Common myeloid progenitor, CD34-positive (primary cell): ENCODE results near the gene C11orf68.

ENCODE experiments used
- CTCF ChIA-PET: fragments of 350-600 bp; sonication (Branson Sonifier 250); formaldehyde crosslinking; loops from one replicate; lab custom pipeline; 2021; ENCODE audit warnings: antibody characterized with exemption; lab: Charles Lee
- POLR2A ChIA-PET: fragments of 350-600 bp; sonication (Branson Sonifier 250); formaldehyde crosslinking; loops from one replicate; lab custom pipeline; 2021; ENCODE audit warnings: antibody characterized with exemption; lab: Charles Lee
- DNase-seq, 3 donors: peaks; one replicate each; pipeline versions ENCODE4 v3.0.0 to v3.0.0-alpha.2; 2013
- H3K27ac ChIP-seq, 2 experiments: 1 replicate in 1 of 2; 2 replicates in 1 of 2; pipeline ENCODE4 v1.7.0; 2013; ENCODE audit warnings: inconsistent platforms in 2 of 2, low read length in 2 of 2, mild to moderate bottlenecking in 2 of 2, low read depth in 1 of 2, moderate library complexity in 1 of 2; ENCODE audit not compliant: severe bottlenecking in 2 of 2, insufficient read depth in 1 of 2, poor library complexity in 1 of 2
- H3K27me3 ChIP-seq, 5 experiments: replicated peaks in 2 of 5; 1 replicate in 3 of 5; 2 replicates in 2 of 5; pipeline versions ENCODE4 v1.6.1 to v1.7.0; 2013; ENCODE audit warnings: low read length in 4 of 5, mild to moderate bottlenecking in 2 of 5, moderate library complexity in 2 of 5, inconsistent platforms in 1 of 5; ENCODE audit not compliant: insufficient read depth in 5 of 5, control insufficient read depth in 4 of 5
- H3K36me3 ChIP-seq, 4 experiments: 1 replicate in 2 of 4; 2 replicates in 2 of 4; pipeline versions ENCODE4 v1.6.1 to v1.7.0; 2013; ENCODE audit warnings: low read length in 3 of 4, control low read depth in 1 of 4, mild to moderate bottlenecking in 1 of 4; ENCODE audit not compliant: control insufficient read depth in 4 of 4, insufficient read depth in 4 of 4
- H3K4me1 ChIP-seq, 4 experiments: 1 replicate in 3 of 4; 2 replicates in 1 of 4; pipeline versions ENCODE4 v1.6.1 to v1.7.1; 2013; ENCODE audit warnings: low read length in 3 of 4, mild to moderate bottlenecking in 3 of 4, control low read depth in 1 of 4, inconsistent platforms in 1 of 4, moderate library complexity in 1 of 4; ENCODE audit not compliant: control insufficient read depth in 4 of 4, insufficient read depth in 4 of 4; ENCODE audit errors: control extremely low read depth in 1 of 4
- H3K4me3 ChIP-seq, 7 experiments: 1 replicate in 4 of 7; 2 replicates in 3 of 7; pipeline versions ENCODE4 v1.5.1 to v1.7.0; 2013; ENCODE audit warnings: mild to moderate bottlenecking in 7 of 7, low read length in 6 of 7, moderate library complexity in 6 of 7, inconsistent platforms in 2 of 7, low read depth in 2 of 7, control low read depth in 1 of 7; ENCODE audit not compliant: insufficient read depth in 4 of 7, control insufficient read depth in 1 of 7; ENCODE audit errors: extremely low read depth in 1 of 7
- H3K9me3 ChIP-seq, 5 experiments: 1 replicate in 4 of 5; 2 replicates in 1 of 5; pipeline versions ENCODE4 v1.6.1 to v1.7.1; 2013; ENCODE audit warnings: low read length in 4 of 5, mild to moderate bottlenecking in 2 of 5, inconsistent platforms in 1 of 5, low read depth in 1 of 5, moderate library complexity in 1 of 5; ENCODE audit not compliant: control insufficient read depth in 4 of 5, insufficient read depth in 2 of 5; ENCODE audit errors: control extremely low read depth in 1 of 5
- WGBS: methylation state at CpG from one replicate; pipeline ENCODE4 v1.1.5; 2013; ENCODE audit not compliant: insufficient coverage; 5-methylcytosine and 5-hydroxymethylcytosine counted together

C11orf68 gene

DNA sequence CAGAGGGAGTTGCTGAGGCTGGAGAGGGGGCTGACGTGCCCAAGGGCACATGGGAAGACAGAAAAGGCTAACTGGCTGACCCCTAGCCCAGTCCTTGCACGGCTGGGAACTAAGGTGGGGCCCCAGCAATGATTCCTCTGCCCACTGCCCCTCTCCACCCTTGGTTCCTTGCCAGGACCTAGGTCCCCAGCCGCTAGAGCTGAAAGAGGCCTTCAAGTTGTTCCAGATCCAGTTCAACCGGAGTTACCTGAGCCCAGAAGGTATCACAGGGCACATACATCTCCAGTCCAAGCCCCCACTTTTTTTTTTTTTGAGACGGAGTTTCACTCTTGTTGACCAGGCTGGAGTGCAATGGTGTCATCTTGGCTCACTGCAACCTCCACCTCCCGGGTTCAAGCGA is 38.8 kb downstream of the C11orf68 start:
- ChIA-PET POLR2A (interaction anchor here (0.9 to 2.2 kb wide), 4 partner anchors 10 to 22 kb away, joined by 3 to 6 read pairs (median 4); partner anchors contain the start of genes CCDC85B and CFL1), CTCF (interaction anchor here (0.9 to 11.9 kb wide), 4 partner anchors 9 to 32 kb away, joined by 3 to 168 read pairs (median 15); partner anchors contain the start of genes CCDC85B, EFEMP2 and FIBP)
- WGBS: 61% methylated on average over 7 of the region's 7 CpGs
- Histone ChIP-seq H3K27me3 (no peaks in the 10 kb centered on the region), H3K4me1 (peaks cover 0 to 42% (median 29%) of the 10 kb centered on the region in 4 experiments), H3K9me3 (no peaks in the 10 kb centered on the region), H3K27ac (peak overlapping the region in 1 of 2 experiments; percentile 54), H3K36me3 (peaks cover 2 to 37% (median 24%) of the 10 kb centered on the region in 4 experiments), H3K4me3 (peak overlapping the region in 6 of 7 experiments; percentile 31 to 72 (median 56))
- no peak for DNase-seq

DNA sequence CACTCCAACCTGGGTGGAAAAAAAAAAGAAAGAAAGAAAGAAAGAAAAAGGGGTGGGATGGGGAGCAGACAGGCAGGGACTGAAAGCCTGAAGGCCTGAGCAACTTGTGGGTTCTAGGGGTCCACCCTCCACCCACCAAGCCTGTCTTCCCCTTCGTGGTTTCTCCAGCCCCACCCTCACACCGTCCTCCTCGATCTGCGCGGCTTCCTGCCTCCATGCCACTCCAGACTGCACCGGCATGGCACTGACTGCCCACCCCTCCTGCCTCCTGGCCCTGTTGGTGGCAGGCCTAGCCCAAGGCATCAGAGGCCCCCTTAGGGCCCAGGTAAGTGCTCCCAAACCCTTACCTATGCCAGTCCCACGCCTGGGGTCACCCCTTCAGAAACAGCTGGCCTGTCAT is 39.2 kb downstream of the C11orf68 start, which contains the start of gene CTSW:
CTSW (plus strand) TSS at position 221 of the 400 bp plus-strand sequence; CDS start at position 239, 18 bp downstream.
- Histone ChIP-seq H3K4me1 (peaks cover 0 to 39% (median 26%) of the 10 kb centered on the region in 4 experiments), H3K27ac (peak within 1 kb of the TSS; percentile 4 to 54), H3K9me3 (no peaks in the 10 kb centered on the region), H3K36me3 (peaks cover 2 to 33% (median 21%) of the 10 kb centered on the region in 4 experiments), H3K4me3 (peak within 1 kb of the TSS in 6 of 7 experiments; percentile 31 to 72 (median 56)), H3K27me3 (no peaks in the 10 kb centered on the region)
- DNase-seq: peak in 2 of 3 donors; percentile 78 to 85
- ChIA-PET CTCF (interaction anchor here (0.9 to 5.6 kb wide), 5 partner anchors 9 to 32 kb away, joined by 3 to 27 read pairs (median 3); partner anchors contain the start of genes CCDC85B and FIBP), POLR2A (interaction anchor here (0.6 to 2.2 kb wide), 5 partner anchors 11 to 380 kb away, joined by 3 to 6 read pairs (median 3); partner anchors contain the start of genes CCDC85B and CFL1)
- WGBS: 0% methylated on average over 7 of the region's 7 CpGs

DNA sequence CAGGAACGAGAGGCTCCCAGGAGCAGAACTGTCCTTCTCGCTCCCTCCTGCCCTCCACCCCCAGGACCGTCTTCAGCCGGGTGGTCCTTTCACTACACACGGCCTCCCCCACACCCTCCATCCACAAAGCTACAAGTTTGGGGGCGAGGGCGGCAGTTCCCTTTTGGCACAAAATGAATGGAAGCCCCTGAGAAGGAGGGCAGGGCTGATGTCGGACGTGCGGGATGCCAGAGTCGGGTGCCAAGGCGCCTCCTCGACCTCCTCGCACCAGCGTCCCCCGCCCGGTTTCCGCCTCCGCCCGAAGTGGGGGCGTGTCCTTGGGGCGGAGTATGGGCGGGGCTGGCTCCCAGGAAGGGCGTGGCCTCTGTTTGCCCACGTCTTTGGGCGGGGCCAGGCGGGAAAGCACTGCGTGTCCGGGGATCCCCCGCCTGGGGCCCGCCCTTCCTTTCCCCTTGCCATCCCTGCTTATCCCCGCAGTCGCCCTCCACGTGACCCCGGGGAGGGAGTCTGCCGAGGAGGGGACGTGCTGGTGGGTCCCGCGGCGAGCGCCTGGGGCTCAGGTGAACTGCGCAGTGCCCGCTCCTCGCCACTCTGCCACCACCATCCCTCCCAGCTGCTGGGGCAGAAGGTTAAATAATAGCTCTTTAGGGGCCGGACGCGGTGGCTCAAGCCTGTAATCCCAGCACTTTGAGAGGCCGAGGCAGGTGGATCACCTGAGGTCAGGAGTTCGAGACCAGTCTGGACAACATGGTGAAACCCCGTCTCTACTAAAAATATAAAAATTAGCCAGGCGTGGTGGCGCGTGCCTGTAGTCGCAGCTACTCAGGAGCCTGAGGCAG is 45.3 kb downstream of the C11orf68 start:
- Histone ChIP-seq H3K27ac (peak overlapping the region in 1 of 2 experiments; percentile 43), H3K36me3 (peaks cover 0 to 1% (median 0%) of the 10 kb centered on the region in 4 experiments), H3K27me3 (no peaks in the 10 kb centered on the region), H3K9me3 (no peaks in the 10 kb centered on the region), H3K4me3 (peak overlapping the region; percentile 10 to 82 (median 65)), H3K4me1 (peaks cover 0 to 53% (median 40%) of the 10 kb centered on the region in 4 experiments)
- WGBS: 2% methylated on average over 27 of the region's 54 CpGs
- POLR2A ChIA-PET: interaction anchor here (1.0 kb wide), 1 partner anchor 19 kb away, joined by 4 read pairs; no protein-coding TSS in a partner anchor
- CTCF ChIA-PET: interaction anchor here (7.7 to 11.0 kb wide), 2 partner anchors 12 kb away, joined by 81 to 168 read pairs; partner anchors contain the start of genes CCDC85B, FIBP and MUS81
- peak; percentile 84 to 89 (median 89) for DNase-seq

DNA sequence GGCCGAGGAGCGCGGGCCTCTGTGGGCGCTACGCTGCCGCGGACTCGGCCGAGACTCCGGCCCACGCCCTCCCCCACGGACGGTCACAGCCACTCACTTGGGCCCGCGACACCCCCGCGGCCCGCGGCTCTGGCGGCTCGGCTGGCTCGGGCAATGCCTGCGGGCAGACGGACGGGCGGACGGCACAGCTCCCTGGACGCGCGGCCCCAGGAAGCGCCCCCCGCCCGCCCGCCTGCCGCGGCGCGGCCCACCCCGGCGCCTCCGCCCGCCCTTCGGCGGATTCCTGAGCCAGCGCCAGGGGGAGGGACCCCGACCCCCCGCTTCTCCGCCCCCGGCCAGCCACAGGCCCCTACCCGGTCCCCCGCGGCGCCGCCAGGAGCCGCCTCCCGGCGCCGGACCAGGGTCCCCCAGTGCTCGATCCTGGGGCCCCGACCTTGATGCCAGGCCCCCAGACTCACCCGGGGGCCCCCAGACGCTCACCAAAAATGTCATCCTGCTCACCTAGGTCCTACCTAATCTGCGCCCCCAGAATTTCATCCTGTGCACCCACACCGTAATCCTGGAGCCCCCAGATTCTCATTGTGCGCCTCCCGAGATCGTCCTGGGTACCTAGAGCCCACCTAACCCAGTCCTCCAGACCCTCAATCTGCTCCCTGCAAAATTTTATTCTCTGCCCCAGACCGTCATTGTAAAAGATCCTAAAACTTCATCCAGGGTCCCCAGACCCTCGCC is 46.1 kb downstream of the C11orf68 start, which contains the start of gene EFEMP2:
EFEMP2 (minus strand) TSS at position 215 of the 732 bp plus-strand sequence. CDS start 446 bp downstream, outside the sequence.
- 2% methylated on average over 50 of the region's 69 CpGs for WGBS
- H3K4me1 ChIP-seq: peaks cover 0 to 51% (median 41%) of the 10 kb centered on the region in 4 experiments
- H3K9me3 ChIP-seq: no peaks in the 10 kb centered on the region
- H3K27ac ChIP-seq: peak within 1 kb of the TSS in 1 of 2 experiments; percentile 43
- DNase-seq: peak in 1 of 3 donors; percentile 19
- POLR2A ChIA-PET: interaction anchor here (1.1 to 2.8 kb wide), 2 partner anchors 13 to 15 kb away, joined by 4 to 22 read pairs; partner anchors contain the start of genes CFL1 and MUS81
- no peaks in the 10 kb centered on the region for H3K27me3 ChIP-seq
- peaks cover 0 to 4% (median 2%) of the 10 kb centered on the region in 4 experiments for H3K36me3 ChIP-seq
- peak within 1 kb of the TSS; percentile 10 to 82 (median 65) for H3K4me3 ChIP-seq
- CTCF ChIA-PET: interaction anchor here (0.7 to 11.0 kb wide), 4 partner anchors 12 to 93 kb away, joined by 3 to 168 read pairs (median 42); partner anchors contain the start of genes CCDC85B, FIBP and MUS81

DNA sequence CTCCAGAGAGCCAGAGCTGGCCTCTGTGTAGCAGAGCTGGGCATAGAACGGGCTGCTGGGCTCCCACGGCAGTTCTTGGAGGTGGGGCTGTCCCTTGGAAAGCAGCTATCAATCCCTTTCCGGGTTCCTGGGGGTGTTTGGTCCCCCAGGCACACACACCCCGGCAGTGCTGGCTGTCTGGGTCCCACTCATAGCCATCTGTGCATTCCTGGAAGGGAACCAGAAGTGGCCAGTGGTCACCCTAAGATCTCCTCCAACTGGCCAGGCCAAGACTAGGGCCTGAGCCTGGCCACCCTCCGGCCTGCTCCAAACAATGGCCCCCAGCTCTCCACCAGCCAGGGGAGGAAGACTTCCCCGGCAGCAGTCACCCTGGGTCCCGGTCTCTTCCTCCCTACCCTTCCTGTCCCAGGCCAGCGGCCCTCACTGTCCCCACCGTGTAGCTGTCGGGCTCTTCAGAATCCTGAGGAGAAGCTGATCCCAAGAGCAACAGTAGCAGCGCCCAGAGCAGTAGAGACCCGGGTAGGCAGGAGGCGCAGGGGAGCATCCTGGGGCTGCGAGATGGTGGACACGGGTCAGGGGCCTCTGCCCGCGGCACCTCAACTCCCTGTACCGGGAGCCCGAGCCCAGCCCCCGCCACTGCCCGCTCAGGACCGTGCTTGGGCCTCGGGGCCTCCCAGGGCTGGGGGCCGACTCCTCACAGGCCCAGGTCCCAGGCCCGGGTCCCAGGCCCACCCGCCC is 46.9 kb downstream of the C11orf68 start:
- WGBS: 88% methylated on average over 22 of the region's 26 CpGs
- H3K36me3 ChIP-seq: peaks cover 0 to 6% (median 4%) of the 10 kb centered on the region in 4 experiments
- H3K9me3 ChIP-seq: no peaks in the 10 kb centered on the region
- no peaks in the 10 kb centered on the region for H3K27me3 ChIP-seq
- H3K4me1 ChIP-seq: peaks cover 0 to 51% (median 43%) of the 10 kb centered on the region in 4 experiments
- H3K27ac ChIP-seq: no peak overlapping the region
- H3K4me3 ChIP-seq: peak overlapping the region in 2 of 7 experiments; percentile 13 to 74
- POLR2A ChIA-PET: interaction anchor here (1.1 to 2.8 kb wide), 3 partner anchors 12 to 20 kb away, joined by 4 to 22 read pairs (median 4); partner anchors contain the start of genes CFL1 and MUS81
- CTCF ChIA-PET: interaction anchor here (0.7 to 11.0 kb wide), 8 partner anchors 11 to 263 kb away, joined by 3 to 168 read pairs (median 4); partner anchors contain the start of genes CCDC85B, FIBP, KAT5 and MUS81
- DNase-seq: no peak
